Activated T-cell treated with anti-CD3 and anti-CD28 coated beads for 24 hours (primary cell): ENCODE data around the gene MPEG1.

Experiments
- DNase-seq: peaks from one replicate; pipeline ENCODE4 v3.0.0-alpha.2; 2020; ENCODE audit warnings: low read depth

The MPEG1 gene

DNA sequence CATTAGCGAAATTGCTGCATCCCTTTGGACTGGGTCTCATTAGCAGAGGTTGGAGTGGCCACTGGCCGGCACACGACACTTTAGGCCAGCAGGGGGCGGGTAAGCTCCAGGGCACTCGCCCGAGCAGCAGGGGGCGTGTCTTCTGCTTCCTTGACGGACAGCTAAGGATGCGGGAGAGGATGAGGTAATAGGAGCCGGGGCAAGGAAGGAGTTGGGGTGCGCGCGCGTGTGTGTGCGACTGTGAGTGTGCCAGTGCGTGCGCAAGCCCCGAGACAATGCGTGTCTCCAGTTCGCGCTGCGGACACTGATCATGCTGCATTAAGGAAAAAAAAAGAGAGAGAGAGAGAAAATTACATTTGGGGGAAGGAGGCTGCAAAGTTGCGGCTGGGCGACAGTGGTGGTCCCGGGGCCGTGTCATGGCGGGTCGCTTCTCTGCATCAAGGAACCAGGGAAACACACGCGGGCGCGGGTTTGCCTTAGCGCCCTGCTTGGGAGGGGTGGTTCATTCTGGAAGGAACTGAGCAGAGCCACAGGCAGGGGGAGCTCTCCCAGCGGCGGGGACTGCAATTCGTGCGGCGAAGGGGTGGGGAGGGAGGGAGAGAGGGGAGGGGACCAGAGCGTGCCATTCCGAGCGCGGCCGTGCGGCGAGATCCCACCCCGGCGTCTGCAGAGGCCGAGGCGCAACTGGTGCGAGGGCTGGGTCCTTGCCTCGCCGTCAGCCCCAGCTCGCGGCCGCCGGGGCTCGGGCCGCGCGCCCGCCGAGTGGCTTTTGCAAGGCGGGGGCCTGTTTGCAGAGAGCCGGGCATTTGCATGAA lies 41.0 kb downstream of the MPEG1 start, which contains the start of gene DTX4:
TSS of gene DTX4 (plus strand) at position 625 of the 815 bp plus-strand sequence. CDS start 464 bp downstream, outside the sequence.
- peak; percentile 85 for DNase-seq

DNA sequence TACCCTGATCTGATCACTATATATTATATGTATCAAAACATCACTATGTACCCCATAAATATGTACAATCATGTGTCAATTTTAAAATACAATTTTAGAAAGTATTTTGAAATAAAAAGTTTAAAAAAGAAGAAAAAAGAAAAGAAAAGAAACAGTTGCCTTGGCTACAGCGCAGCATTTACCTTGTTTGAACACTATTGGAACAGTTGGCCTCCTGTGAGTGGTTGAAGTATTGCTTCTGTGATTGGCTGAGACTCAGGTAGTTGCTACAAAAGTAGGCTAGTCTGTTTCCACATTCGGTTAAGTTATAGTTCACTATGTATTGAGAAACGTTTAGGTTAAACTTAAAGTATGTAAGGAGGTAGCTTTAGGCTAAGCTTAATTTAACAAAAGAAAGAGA lies 48.7 kb downstream of the MPEG1 start:
- DNase-seq, result no peak
